Measurements from ENCODE around the gene AFF3. TPM values are rescaled to one million over a fixed set of nuclear protein-coding genes. Genes with fewer than 3 reads are reported as not detected.

Gene AFF3
- total and polyA plus RNA-seq, 2 donors (not counting 3 experiments of a cell fraction or from before 2014, with no cell fraction given), result 0.06 to 0.07 TPM

GRCh38 chr2:99680946-99681345 lies 461.4 kb downstream of the AFF3 start:
- H3K79me2 ChIP-seq (ENCODE audit: control insufficient read depth, insufficient read depth, low read length), result no peaks in the 10 kb centered on the region
- H3K4me2 ChIP-seq (ENCODE audit: insufficient read depth, low read length), result no peak overlapping the region
- no peaks in the 10 kb centered on the region for H3K9me3 ChIP-seq (replicated peaks; ENCODE audit: control insufficient read depth, insufficient read depth, low read length)
- no peaks in the 10 kb centered on the region for H3K27me3 ChIP-seq (ENCODE audit: control insufficient read depth in 2 of 2, insufficient read depth in 2 of 2, low read length in 2 of 2)
- H3K9me1 ChIP-seq (replicated peaks; ENCODE audit: control insufficient read depth, extremely low read depth, insufficient read depth, low read length), result no peaks in the 10 kb centered on the region
- ChIA-PET CTCF (interaction anchor here (2.0 kb wide), 1 partner anchor 11 kb away, joined by 7 read pairs; no protein-coding TSS in a partner anchor), POLR2A (no interaction called here)
- intact Hi-C loops (cut with micrococcal nuclease) (no loop called here), dilution Hi-C loops (cut with MboI; ENCODE audit: extremely low pct_ligation_motif_present, low sequenced_read_pairs) (no loop called here)
- no peaks in the 10 kb centered on the region for H3K4me1 ChIP-seq (ENCODE audit: control insufficient read depth, extremely low read depth, insufficient read depth, low read length)
- no peak for TF ChIP-seq EZH2 (IDR thresholded peaks at IDR 0.05; ENCODE audit: borderline replicate concordance, low read depth, low read length, severe bottlenecking)
- no peak for TF ChIP-seq MAX (IDR thresholded peaks at IDR 0.05; ENCODE audit: insufficient read depth, insufficient read length)
- TF ChIP-seq GATA2 (IDR thresholded peaks at IDR 0.05; ENCODE audit: insufficient read depth, insufficient read length, low read depth, low read length), result no peak
- no peak for TF ChIP-seq POLR2AphosphoS5 (IDR thresholded peaks at IDR 0.05; ENCODE audit: insufficient read depth, low read depth, low read length)
- no peak for TF ChIP-seq FOS (IDR thresholded peaks at IDR 0.05; ENCODE audit: borderline replicate concordance, insufficient read depth, low read length)
- no peak for TF ChIP-seq POLR2A (IDR thresholded peaks at IDR 0.05; ENCODE audit: low read depth, low read length)
- no peak for TF ChIP-seq CTCF (IDR thresholded peaks at IDR 0.05; ENCODE audit: extremely low read depth in 1 of 2, insufficient read depth in 1 of 2, low read depth in 1 of 2, low read length in 2 of 2)
- no peak for TF ChIP-seq MYC (IDR thresholded peaks at IDR 0.05; ENCODE audit: low read depth, low read length)
- TF ChIP-seq JUN (IDR thresholded peaks at IDR 0.05; ENCODE audit: borderline replicate concordance, insufficient read depth, insufficient read length, low read depth), result no peak
- no peak overlapping the region for H3K9ac ChIP-seq (replicated peaks; ENCODE audit: extremely low read depth, insufficient read depth, low read length)
- no peaks in the 10 kb centered on the region for H3K36me3 ChIP-seq (ENCODE audit: control insufficient read depth in 2 of 2, extremely low read depth in 1 of 2, insufficient read depth in 2 of 2, low read length in 2 of 2)
- H4K20me1 ChIP-seq (replicated peaks; ENCODE audit: control insufficient read depth, extremely low read depth, insufficient read depth, low read length), result no peaks in the 10 kb centered on the region
- no peak overlapping the region for H3K4me3 ChIP-seq (replicated peaks in 1 of 3; ENCODE audit: insufficient read depth in 1 of 3, low read depth in 1 of 3, low read length in 3 of 3)
- FAIRE-seq (no peak), DNase-seq (ENCODE audit: low read depth, low spot score) (no peak)
- H2AFZ ChIP-seq (ENCODE audit: low read depth, low read length), result no peak overlapping the region
- BruUV-seq (replicated peaks), result no TSS peak
- H3K27ac ChIP-seq (ENCODE audit: insufficient read depth, low read depth, low read length), result no peak overlapping the region
